Measurements from ENCODE around the gene TMEM269.

DNA sequence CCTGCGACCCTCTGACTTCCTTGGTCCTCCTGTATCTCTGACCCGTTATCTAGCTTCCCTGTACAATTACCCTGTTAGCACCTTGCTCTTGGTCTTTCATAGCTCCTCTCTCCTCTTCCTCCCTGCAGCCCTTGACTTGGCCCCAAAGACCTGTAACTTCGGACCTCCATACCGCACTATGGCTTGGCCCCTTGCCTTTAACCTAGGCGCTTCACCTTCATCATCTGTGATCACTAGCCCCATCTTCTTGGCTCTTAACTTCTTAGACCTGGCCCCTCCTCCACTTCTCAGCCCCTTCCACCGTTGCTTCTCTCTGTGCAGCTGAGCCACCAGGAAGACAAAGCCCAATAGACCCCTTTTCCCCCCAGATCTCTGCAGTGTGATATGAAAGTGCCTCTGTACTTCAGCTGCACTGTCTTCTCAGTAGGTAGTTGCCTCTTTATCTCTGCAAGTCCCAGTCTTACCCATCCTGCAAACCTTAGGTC, 62.4 kb downstream of the TMEM269 start:
- TF ChIP-seq, protein P1, sequence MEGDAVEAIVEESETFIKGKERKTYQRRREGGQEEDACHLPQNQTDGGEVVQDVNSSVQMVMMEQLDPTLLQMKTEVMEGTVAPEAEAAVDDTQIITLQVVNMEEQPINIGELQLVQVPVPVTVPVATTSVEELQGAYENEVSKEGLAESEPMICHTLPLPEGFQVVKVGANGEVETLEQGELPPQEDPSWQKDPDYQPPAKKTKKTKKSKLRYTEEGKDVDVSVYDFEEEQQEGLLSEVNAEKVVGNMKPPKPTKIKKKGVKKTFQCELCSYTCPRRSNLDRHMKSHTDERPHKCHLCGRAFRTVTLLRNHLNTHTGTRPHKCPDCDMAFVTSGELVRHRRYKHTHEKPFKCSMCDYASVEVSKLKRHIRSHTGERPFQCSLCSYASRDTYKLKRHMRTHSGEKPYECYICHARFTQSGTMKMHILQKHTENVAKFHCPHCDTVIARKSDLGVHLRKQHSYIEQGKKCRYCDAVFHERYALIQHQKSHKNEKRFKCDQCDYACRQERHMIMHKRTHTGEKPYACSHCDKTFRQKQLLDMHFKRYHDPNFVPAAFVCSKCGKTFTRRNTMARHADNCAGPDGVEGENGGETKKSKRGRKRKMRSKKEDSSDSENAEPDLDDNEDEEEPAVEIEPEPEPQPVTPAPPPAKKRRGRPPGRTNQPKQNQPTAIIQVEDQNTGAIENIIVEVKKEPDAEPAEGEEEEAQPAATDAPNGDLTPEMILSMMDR (conservative IDR thresholded peaks at IDR 0.05; ENCODE audit: low read depth, low read length): no peak
- no peak for TF ChIP-seq EZH2 (IDR thresholded peaks at IDR 0.05; ENCODE audit: borderline replicate concordance, low read depth, low read length, poor library complexity, severe bottlenecking)

All from A673 (cell line).